SK-N-MC (cell line): ENCODE results near the gene GTSE1.

Source experiments
- EZH2 ChIP-seq: fragments of 200-600 bp; sonication (generic); IDR thresholded peaks from one replicate; pipeline ENCODE4 v1.6.1; 2017; ENCODE audit warnings: antibody characterized with exemption
- POLR2AphosphoS5 ChIP-seq: IDR thresholded peaks from 2 replicates; pipeline ENCODE4 v1.6.1; 2012; ENCODE audit warnings: mild to moderate bottlenecking, low read depth, low read length, borderline replicate concordance

GRCh38 chr22:46260038-46260437, 36.6 kb upstream of the GTSE1 start:
- TF ChIP-seq EZH2 (no peak), POLR2AphosphoS5 (no peak)
